Activated T-helper 1 cell treated with anti-CD3 and anti-CD28 coated beads, Interleukin-12 subunit alpha, Interleukin-12 subunit beta, Interleukin-2, Interleukin-4 antibody, amounts not matched to agents 30 ng/mL and 10 ng/mL and 1 ng/mL, durations not matched to agents 14 hours and 24 hours and 36 hours (primary cell): ENCODE measurements around the gene IYD. TPM values are rescaled to one million over a fixed set of nuclear protein-coding genes. Genes with fewer than 3 reads are reported as not detected.

ENCODE experiments used
- DNase-seq: peaks from one replicate; pipeline ENCODE4 v3.0.0; 2021; ENCODE audit warnings: low spot score
- H3K27ac Mint-ChIP-seq: one replicate; pipeline ENCODE4 v1.8.0; 2021; ENCODE audit warnings: mild to moderate bottlenecking, mixed read lengths
- H3K27me3 Mint-ChIP-seq: one replicate; pipeline ENCODE4 v1.8.0; 2022; ENCODE audit warnings: mild to moderate bottlenecking, moderate library complexity, mixed read lengths; ENCODE audit not compliant: insufficient read depth
- H3K36me3 Mint-ChIP-seq: one replicate; pipeline ENCODE4 v1.8.0; 2021; ENCODE audit warnings: low read depth, mixed read lengths
- H3K4me1 Mint-ChIP-seq: one replicate; pipeline ENCODE4 v1.8.0; 2021; ENCODE audit warnings: low read depth, mixed read lengths
- H3K4me3 Mint-ChIP-seq: one replicate; pipeline ENCODE4 v1.8.0; 2021; ENCODE audit warnings: mild to moderate bottlenecking, moderate library complexity, mixed read lengths
- H3K9me3 Mint-ChIP-seq: one replicate; pipeline ENCODE4 v1.8.0; 2021; ENCODE audit warnings: mixed read lengths
- intact Hi-C: fragments of 100-400 bp; cut with micrococcal nuclease; formaldehyde crosslinking; loops from one replicate; pipeline ENCODE4 v1.15.1; 2024
- total RNA-seq: library from RNA; stranded (reverse); gene quantifications from 2 replicates; pipeline ENCODE4 v1.2.3, GENCODE V29; 2022

The IYD gene
- total RNA-seq: not detected in 2 replicates

DNA sequence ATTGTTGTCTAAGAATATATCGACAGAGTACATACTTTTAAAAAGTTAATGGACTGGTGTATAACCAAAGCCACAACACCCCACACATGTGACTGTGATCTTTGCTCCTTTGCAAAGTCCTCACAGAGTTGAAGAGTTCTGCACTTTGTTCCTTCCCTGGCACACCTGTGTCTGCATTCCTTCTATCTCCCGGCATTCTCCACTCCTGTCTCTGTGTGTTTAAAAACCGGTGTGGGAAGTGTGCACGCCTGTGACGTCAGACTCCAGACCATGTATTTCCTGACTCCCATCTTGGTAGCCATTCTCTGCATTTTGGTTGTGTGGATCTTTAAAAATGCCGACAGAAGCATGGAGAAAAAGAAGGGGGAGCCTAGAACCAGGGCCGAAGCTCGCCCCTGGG, at the start of gene IYD:
IYD (plus strand) TSS at position 251 of the 400 bp plus-strand sequence; CDS start at position 271, 20 bp downstream.
- Mint-ChIP-seq H3K27me3 (peaks cover 6% of the 10 kb centered on the region), H3K4me1 (no peaks in the 10 kb centered on the region), H3K36me3 (no peaks in the 10 kb centered on the region), H3K4me3 (no peak within 1 kb of the TSS), H3K9me3 (no peaks in the 10 kb centered on the region), H3K27ac (no peak within 1 kb of the TSS)
- no peak for DNase-seq
- intact Hi-C loops: no loop called here

DNA sequence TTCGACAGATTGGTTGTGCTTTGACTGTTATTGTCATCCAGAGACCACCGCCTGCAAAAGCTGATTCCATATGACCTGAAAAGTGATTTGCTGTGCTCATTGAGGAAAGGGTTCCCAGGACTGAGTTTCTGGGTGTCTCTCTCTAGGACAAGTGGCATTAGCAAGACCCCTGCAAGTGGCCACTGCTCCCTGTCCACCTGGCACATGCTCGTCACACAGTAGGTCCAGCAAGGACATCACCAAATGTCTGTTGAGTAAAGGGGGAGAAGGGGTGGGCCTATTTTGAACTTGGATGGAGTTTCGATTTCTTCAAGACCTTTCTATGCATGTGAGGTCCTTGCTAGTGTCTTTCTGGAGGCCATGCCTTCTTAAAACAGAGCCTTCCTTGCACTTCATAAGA, 48.9 kb upstream of the IYD start:
- no peak overlapping the region for H3K4me3 Mint-ChIP-seq
- H3K4me1 Mint-ChIP-seq: no peaks in the 10 kb centered on the region
- H3K27ac Mint-ChIP-seq: no peak overlapping the region
- no peaks in the 10 kb centered on the region for H3K9me3 Mint-ChIP-seq
- H3K27me3 Mint-ChIP-seq: peaks cover 2% of the 10 kb centered on the region
- intact Hi-C loops: no loop called here
- H3K36me3 Mint-ChIP-seq: no peaks in the 10 kb centered on the region
- no peak for DNase-seq

- H3K4me1 Mint-ChIP-seq: no peaks in the 10 kb centered on the region
- H3K9me3 Mint-ChIP-seq: no peaks in the 10 kb centered on the region
- intact Hi-C loops: no loop called here
- peaks cover 2% of the 10 kb centered on the region for H3K27me3 Mint-ChIP-seq
- H3K4me3 Mint-ChIP-seq: no peak overlapping the region
- DNase-seq: no peak
- H3K36me3 Mint-ChIP-seq: no peaks in the 10 kb centered on the region
- no peak overlapping the region for H3K27ac Mint-ChIP-seq
Measured at GRCh38 chr6:150320442-150320841, 48.4 kb upstream of the IYD start.

- intact Hi-C loops: no loop called here
- Mint-ChIP-seq H3K4me1 (no peaks in the 10 kb centered on the region), H3K9me3 (no peaks in the 10 kb centered on the region), H3K4me3 (no peak overlapping the region), H3K27me3 (no peaks in the 10 kb centered on the region), H3K27ac (no peak overlapping the region), H3K36me3 (no peaks in the 10 kb centered on the region)
- DNase-seq: no peak
Measured at GRCh38 chr6:150322466-150322871, 46.3 kb upstream of the IYD start.

DNA sequence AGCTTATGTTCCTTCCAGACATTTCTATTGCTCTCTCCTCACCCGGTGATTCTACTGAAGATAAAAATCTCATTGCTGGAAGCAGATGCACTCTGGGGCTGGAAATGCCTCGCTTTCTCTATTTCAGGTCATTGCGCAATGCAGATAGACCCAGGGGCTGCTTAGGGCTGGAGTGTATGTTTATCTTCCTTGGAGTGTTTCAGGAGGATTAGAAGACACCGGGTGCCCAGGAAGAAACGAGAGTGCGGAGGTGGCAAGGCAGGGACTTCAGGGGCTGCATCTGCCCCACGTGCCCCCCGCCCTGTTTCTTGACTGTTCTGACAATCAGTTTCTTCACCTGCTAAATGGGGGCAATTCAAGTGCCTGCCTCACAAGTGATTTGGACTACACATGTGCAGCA, 45.6 kb upstream of the IYD start:
- no peak for DNase-seq
- Mint-ChIP-seq H3K27ac (no peak overlapping the region), H3K36me3 (no peaks in the 10 kb centered on the region), H3K9me3 (no peaks in the 10 kb centered on the region), H3K4me3 (no peak overlapping the region), H3K27me3 (no peaks in the 10 kb centered on the region), H3K4me1 (no peaks in the 10 kb centered on the region)
- intact Hi-C loops: no loop called here

DNA sequence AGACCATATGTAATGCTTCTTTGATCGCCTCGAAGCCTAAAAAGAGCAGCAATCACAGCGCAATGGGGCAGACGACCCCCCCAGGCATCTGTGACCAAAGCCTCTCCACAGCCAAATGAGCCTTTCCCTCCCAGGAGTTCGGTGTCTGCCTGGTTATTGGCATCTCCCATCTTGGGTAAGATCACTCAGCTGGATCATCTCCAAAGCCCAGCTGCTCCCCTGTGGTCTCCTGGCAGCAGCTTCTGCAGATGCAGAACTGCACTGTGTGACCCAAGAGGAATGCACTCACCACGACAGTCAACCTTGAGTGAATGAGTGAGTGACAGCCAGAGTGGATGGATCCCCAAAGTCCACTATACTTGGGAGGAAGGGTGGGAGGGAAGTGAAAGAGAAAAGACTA, 44.8 kb upstream of the IYD start:
- no peaks in the 10 kb centered on the region for H3K4me1 Mint-ChIP-seq
- H3K27me3 Mint-ChIP-seq: no peaks in the 10 kb centered on the region
- no peak for DNase-seq
- H3K27ac Mint-ChIP-seq: no peak overlapping the region
- intact Hi-C loops: no loop called here
- H3K36me3 Mint-ChIP-seq: no peaks in the 10 kb centered on the region
- no peak overlapping the region for H3K4me3 Mint-ChIP-seq
- no peaks in the 10 kb centered on the region for H3K9me3 Mint-ChIP-seq

- Mint-ChIP-seq H3K27me3 (peaks cover 2% of the 10 kb centered on the region), H3K36me3 (no peaks in the 10 kb centered on the region), H3K4me3 (no peak overlapping the region), H3K9me3 (no peaks in the 10 kb centered on the region), H3K4me1 (no peaks in the 10 kb centered on the region), H3K27ac (no peak overlapping the region)
- intact Hi-C loops: no loop called here
- no peak for DNase-seq
Measured at GRCh38 chr6:150325066-150325772, 43.6 kb upstream of the IYD start.

DNA sequence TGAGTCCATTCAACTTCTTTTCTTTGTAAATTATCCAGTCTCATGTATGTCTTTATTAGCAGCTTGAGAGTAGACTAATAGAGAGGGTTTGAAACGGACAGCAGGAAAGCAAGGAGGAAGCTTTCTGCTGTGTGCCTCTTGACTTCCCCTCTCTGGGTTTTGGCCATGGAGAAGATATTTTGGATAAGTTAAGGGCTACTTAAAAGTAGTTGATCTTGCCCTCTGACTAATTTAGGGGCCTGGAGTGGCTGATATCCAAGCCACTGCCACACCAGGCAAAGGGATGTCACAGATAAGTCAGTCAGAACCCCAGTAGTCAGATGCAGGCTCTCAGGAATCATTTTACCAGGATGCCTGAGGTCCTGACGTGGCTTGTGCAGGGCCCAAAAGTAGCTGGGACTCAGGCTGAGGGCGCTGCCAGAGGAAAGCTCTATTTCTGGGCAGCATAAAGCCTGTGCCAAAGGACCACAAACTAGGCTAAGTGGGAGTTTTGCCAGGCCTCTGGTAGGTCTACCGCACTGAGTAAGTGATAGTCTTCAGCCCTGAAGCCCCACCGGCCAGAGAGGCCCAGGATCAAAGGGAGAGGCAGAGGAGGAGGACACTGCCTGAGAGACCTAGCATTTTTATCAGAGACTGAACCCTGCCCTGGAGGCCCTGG, 41.6 kb upstream of the IYD start:
- H3K4me1 Mint-ChIP-seq: no peaks in the 10 kb centered on the region
- no peak overlapping the region for H3K4me3 Mint-ChIP-seq
- H3K27me3 Mint-ChIP-seq: peaks cover 2% of the 10 kb centered on the region

DNA sequence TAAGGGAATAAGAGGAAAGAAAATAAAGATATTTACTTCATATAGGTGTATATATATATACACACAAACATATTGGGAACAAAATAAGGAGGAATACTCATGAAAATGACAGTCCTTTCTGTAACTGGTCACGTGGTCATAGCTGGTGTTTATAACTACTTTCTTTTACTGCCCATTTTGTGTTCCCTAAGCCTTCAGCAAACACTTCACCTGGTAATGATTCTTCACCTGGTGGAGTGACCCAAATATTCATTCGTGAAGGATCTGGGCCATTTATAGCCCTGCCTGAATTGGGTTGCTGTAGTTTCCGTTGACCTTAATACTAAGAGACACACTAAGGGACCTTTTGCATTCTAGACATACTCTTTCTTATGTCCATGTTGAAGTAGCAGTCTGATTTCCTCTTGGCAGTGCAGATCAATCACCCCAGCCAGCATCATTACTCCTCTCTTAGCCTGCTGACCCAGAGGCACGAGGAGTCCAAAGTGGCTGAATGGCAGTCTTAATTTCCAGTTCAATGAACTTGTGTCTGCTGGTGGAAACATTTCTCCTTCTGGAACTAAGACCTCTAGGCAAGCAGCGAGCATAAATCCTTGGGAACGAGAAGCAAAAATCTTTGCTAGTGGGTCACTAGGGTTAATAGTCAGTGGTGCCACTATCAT, 39.9 kb upstream of the IYD start:
- H3K36me3 Mint-ChIP-seq: no peaks in the 10 kb centered on the region
- no peaks in the 10 kb centered on the region for H3K9me3 Mint-ChIP-seq
- no peak overlapping the region for H3K27ac Mint-ChIP-seq
- intact Hi-C loops: no loop called here
- DNase-seq: no peak
- H3K4me1 Mint-ChIP-seq: no peaks in the 10 kb centered on the region
- peaks cover 3% of the 10 kb centered on the region for H3K27me3 Mint-ChIP-seq
- H3K4me3 Mint-ChIP-seq: no peak overlapping the region

More for the DNA sequence above, 41.6 kb upstream of the IYD start:
- no peaks in the 10 kb centered on the region for H3K36me3 Mint-ChIP-seq
- H3K9me3 Mint-ChIP-seq: no peaks in the 10 kb centered on the region
- intact Hi-C loops: no loop called here
- H3K27ac Mint-ChIP-seq: no peak overlapping the region
- DNase-seq: no peak

GRCh38 chr6:150331344-150331743, 37.5 kb upstream of the IYD start:
- Mint-ChIP-seq H3K4me3 (no peak overlapping the region), H3K27ac (no peak overlapping the region), H3K9me3 (no peaks in the 10 kb centered on the region), H3K27me3 (peaks cover 8% of the 10 kb centered on the region), H3K36me3 (no peaks in the 10 kb centered on the region), H3K4me1 (no peaks in the 10 kb centered on the region)
- intact Hi-C loops: no loop called here
- no peak for DNase-seq

DNA sequence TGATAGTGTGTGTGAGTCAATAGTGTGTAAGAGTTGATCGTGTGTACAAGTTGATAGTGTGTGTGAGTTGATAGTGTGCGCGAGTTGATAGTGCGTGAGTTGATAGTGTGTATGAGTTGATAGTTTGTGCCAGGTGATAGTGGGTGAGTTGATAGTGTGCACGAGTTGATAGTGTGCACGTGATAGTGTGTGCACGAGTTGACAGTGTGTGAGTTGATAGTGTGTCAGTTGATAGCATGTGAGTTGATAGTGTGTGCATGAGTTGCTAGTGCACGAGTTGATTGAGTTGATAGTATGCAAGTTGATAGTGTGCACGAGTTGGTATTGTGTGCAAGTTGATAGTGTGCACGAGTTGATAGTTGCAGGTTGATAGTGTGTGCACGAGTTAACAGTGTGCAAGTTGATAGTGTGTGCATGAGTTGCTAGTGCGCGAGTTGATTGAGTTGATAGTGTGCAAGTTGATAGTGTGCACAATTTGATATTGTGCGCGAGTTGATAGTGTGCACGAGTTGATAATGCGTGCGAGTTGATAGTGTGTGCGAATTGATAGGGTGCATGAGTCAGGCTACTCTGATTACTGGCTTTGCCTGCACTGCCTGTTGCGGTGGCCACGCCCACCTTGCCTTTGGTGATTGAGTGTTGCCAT, 35.8 kb upstream of the IYD start:
- DNase-seq: no peak
- intact Hi-C loops: no loop called here
- H3K4me1 Mint-ChIP-seq: no peaks in the 10 kb centered on the region
- no peaks in the 10 kb centered on the region for H3K36me3 Mint-ChIP-seq
- H3K27ac Mint-ChIP-seq: no peak overlapping the region
- peaks cover 8% of the 10 kb centered on the region for H3K27me3 Mint-ChIP-seq
- H3K4me3 Mint-ChIP-seq: no peak overlapping the region
- H3K9me3 Mint-ChIP-seq: no peaks in the 10 kb centered on the region

DNA sequence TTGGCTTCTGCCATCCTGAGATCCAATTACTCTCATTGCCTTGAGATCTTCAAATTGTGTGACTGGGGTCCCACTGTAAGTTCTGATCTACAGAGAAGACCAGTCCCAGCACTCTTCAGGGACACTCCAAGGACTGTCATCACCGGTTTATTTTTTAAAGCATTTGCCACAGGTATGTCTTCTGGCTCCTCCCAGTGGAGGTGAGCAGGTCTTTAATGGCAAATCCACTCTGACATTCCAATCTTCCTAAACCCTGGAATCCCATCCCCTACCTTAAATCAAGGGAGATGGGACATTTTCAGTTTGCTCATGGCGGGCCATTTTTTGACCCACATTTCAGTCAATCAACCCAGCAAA, 35.2 kb upstream of the IYD start:
- no peaks in the 10 kb centered on the region for H3K9me3 Mint-ChIP-seq
- no peaks in the 10 kb centered on the region for H3K36me3 Mint-ChIP-seq
- H3K27ac Mint-ChIP-seq: no peak overlapping the region
- no peak for DNase-seq
- H3K27me3 Mint-ChIP-seq: peaks cover 9% of the 10 kb centered on the region
- intact Hi-C loops: no loop called here
- H3K4me3 Mint-ChIP-seq: no peak overlapping the region
- H3K4me1 Mint-ChIP-seq: no peaks in the 10 kb centered on the region
